PC-9 (cell line): ENCODE data around the gene VENTX. TPM values are rescaled to one million over a fixed set of nuclear protein-coding genes. Genes with fewer than 3 reads are reported as not detected.
A peak's percentile ranks its signal among the peaks of the same experiment; 100 is the strongest.

Experiments
- BruUV-seq: library from RNA; stranded (reverse); fragments of 400-500 nt; replicated peaks from 2 replicates; lab custom pipeline; 2021; lab: Mats Ljungman, UMichigan
- CTCF ChIA-PET: fragments of 300-600 bp; sonication (Branson Sonifier 250); formaldehyde crosslinking; loops from one replicate; lab custom pipeline; 2022; ENCODE audit warnings: antibody characterized with exemption; lab: Charles Lee
- POLR2A ChIA-PET: fragments of 300-600 bp; sonication (Branson Sonifier 250); formaldehyde crosslinking; loops from one replicate; lab custom pipeline; 2022; ENCODE audit warnings: antibody characterized with exemption; ENCODE audit not compliant: unreplicated experiment; lab: Charles Lee
- DNase-seq, 2 experiments: peaks; one replicate each; pipeline versions ENCODE4 v3.0.0 to v3.0.0-alpha.2; 2015 to 2022; ENCODE audit warnings: mixed read lengths in 1 of 2
- H2AFZ ChIP-seq: fragments of 200-600 bp; sonication (generic); 2 replicates; pipeline ENCODE4 v1.8.1; 2017; ENCODE audit warnings: antibody characterized with exemption
- H3F3A ChIP-seq: fragments of 200-600 bp; sonication (generic); 2 replicates; pipeline ENCODE4 v1.8.1; 2017; ENCODE audit warnings: antibody characterized with exemption, mild to moderate bottlenecking, low read depth; ENCODE audit not compliant: insufficient read depth
- H3K27ac ChIP-seq: fragments of 200-600 bp; sonication (generic); 2 replicates; pipeline ENCODE4 v1.6.1; 2016; ENCODE audit warnings: mixed run types
- H3K27me3 ChIP-seq: fragments of 200-600 bp; sonication (generic); 2 replicates; pipeline ENCODE4 v1.6.1; 2016; ENCODE audit warnings: low read depth, mixed run types; ENCODE audit not compliant: insufficient read depth
- H3K36me3 ChIP-seq: fragments of 200-600 bp; sonication (generic); 2 replicates; pipeline ENCODE4 v1.6.1; 2016; ENCODE audit warnings: low read depth, mixed run types
- H3K4me1 ChIP-seq: fragments of 200-600 bp; sonication (generic); replicated peaks from 2 replicates; pipeline ENCODE4 v1.6.1; 2016; ENCODE audit warnings: mixed run types; ENCODE audit not compliant: insufficient read depth
- H3K4me2 ChIP-seq: fragments of 200-600 bp; sonication (generic); 2 replicates; pipeline ENCODE4 v1.6.1; 2017; ENCODE audit warnings: mixed run types
- H3K4me3 ChIP-seq: fragments of 200-600 bp; sonication (generic); 2 replicates; pipeline ENCODE4 v1.6.1; 2016; ENCODE audit warnings: mixed run types
- H3K79me2 ChIP-seq: fragments of 200-600 bp; sonication (generic); 2 replicates; pipeline ENCODE4 v1.6.1; 2017; ENCODE audit warnings: low read depth, mixed run types
- H3K9me2 ChIP-seq: fragments of 200-600 bp; sonication (generic); 2 replicates; pipeline ENCODE4 v1.8.1; 2017; ENCODE audit warnings: mild to moderate bottlenecking; ENCODE audit not compliant: insufficient read depth
- H3K9me3 ChIP-seq: fragments of 200-600 bp; sonication (generic); 2 replicates; pipeline ENCODE4 v1.8.1; 2016; ENCODE audit warnings: low read depth; ENCODE audit not compliant: insufficient read depth
- H4K20me1 ChIP-seq: fragments of 200-600 bp; sonication (generic); 2 replicates; pipeline ENCODE4 v1.8.1; 2017; ENCODE audit not compliant: insufficient read depth
- CTCF ChIP-seq: fragments of 200-600 bp; sonication (generic); conservative IDR thresholded peaks from 2 replicates; pipeline ENCODE4 v1.6.1; 2017; ENCODE audit warnings: mixed run types, antibody characterized with exemption, mild to moderate bottlenecking, moderate library complexity
- EZH2 ChIP-seq: fragments of 200-600 bp; sonication (generic); IDR thresholded peaks from 2 replicates; pipeline ENCODE4 v1.8.0; 2017; ENCODE audit warnings: antibody characterized with exemption, low read depth
- intact Hi-C: fragments of 100-400 bp; cut with micrococcal nuclease; formaldehyde crosslinking; loops from one replicate; pipeline ENCODE4 v1.10.0; 2022; ENCODE audit not compliant: unreplicated experiment
- total RNA-seq: library from RNA; stranded (reverse); gene quantifications from 2 replicates; pipeline ENCODE4 v1.2.3, GENCODE V29; 2021

The VENTX gene
- total RNA-seq, 1 experiment from 2014 or later = not detected

GRCh38 chr10:133277277-133277992 lies 39.8 kb downstream of the VENTX start:
- Histone ChIP-seq H3K9me2 (no peaks in the 10 kb centered on the region), H3K27me3 (no peaks in the 10 kb centered on the region), H4K20me1 (no peaks in the 10 kb centered on the region), H3K36me3 (no peaks in the 10 kb centered on the region), H3K9me3 (no peaks in the 10 kb centered on the region), H3F3A (peaks cover 33% of the 10 kb centered on the region), H3K4me1 (peaks cover 49% of the 10 kb centered on the region), H3K4me3 (peak overlapping the region; percentile 58; the same call in 1 of the 2 replicates), H3K27ac (peak overlapping the region; percentile 89), H3K4me2 (peak overlapping the region; percentile 89), H3K79me2 (0 out of 2 replicates have a peak, but pooled peaks cover 5% of the 10 kb centered on the region), H2AFZ (no peak overlapping the region)
- intact Hi-C loops = no loop called here
- CTCF ChIA-PET = no interaction called here
- BruUV-seq = no TSS peak
- TF ChIP-seq CTCF = no peak
- TF ChIP-seq EZH2 = no peak
- POLR2A ChIA-PET = no interaction called here
- no peak for DNase-seq

GRCh38 chr10:133277993-133278576 lies 40.4 kb downstream of the VENTX start:
- Histone ChIP-seq H3K4me3 (peak overlapping the region; percentile 12; the same call in 1 of the 2 replicates), H3K9me3 (no peaks in the 10 kb centered on the region), H3K27ac (peak overlapping the region; percentile 89), H4K20me1 (no peaks in the 10 kb centered on the region), H3K27me3 (no peaks in the 10 kb centered on the region), H3K36me3 (no peaks in the 10 kb centered on the region), H3F3A (peaks cover 33% of the 10 kb centered on the region), H3K9me2 (no peaks in the 10 kb centered on the region), H2AFZ (no peak overlapping the region), H3K4me2 (peak overlapping the region; percentile 89), H3K79me2 (0 out of 2 replicates have a peak, but pooled peaks cover 5% of the 10 kb centered on the region), H3K4me1 (peaks cover 49% of the 10 kb centered on the region)
- BruUV-seq = no TSS peak
- ChIA-PET POLR2A (interaction anchor here (0.7 kb wide), 1 partner anchor 19 kb away, joined by 3 read pairs; no protein-coding TSS in a partner anchor), CTCF (no interaction called here)
- no peak for TF ChIP-seq EZH2
- no peak for TF ChIP-seq CTCF
- peak; percentile 28 to 64 for DNase-seq
- intact Hi-C loops = loop anchor here (1.0 kb wide), 1 partner anchor 19 kb away; no protein-coding TSS in a partner anchor

- Histone ChIP-seq H3K27ac (peak overlapping the region; percentile 89), H3K9me2 (no peaks in the 10 kb centered on the region)
- no TSS peak for BruUV-seq
These were observed 41.1 kb downstream of the VENTX start for GRCh38 chr10:133278577-133279265.

More at GRCh38 chr10:133278577-133279265, 41.1 kb downstream of the VENTX start:
- H3K79me2 ChIP-seq = 0 out of 2 replicates have a peak, but pooled peaks cover 5% of the 10 kb centered on the region
- TF ChIP-seq CTCF (no peak), EZH2 (no peak)
- ChIA-PET POLR2A (interaction anchor here (0.7 kb wide), 2 partner anchors 20 to 127 kb away, joined by 3 read pairs; no protein-coding TSS in a partner anchor), CTCF (no interaction called here)
- peaks cover 49% of the 10 kb centered on the region for H3K4me1 ChIP-seq
- peak overlapping the region; percentile 28; the same call in 1 of the 2 replicates for H3K4me3 ChIP-seq
- H3F3A ChIP-seq = peaks cover 33% of the 10 kb centered on the region
- H3K9me3 ChIP-seq = no peaks in the 10 kb centered on the region
- intact Hi-C loops = loop anchor here (1.0 kb wide), 2 partner anchors 15 to 19 kb away; no protein-coding TSS in a partner anchor
- DNase-seq = peak; percentile 88 to 91
- no peak overlapping the region for H2AFZ ChIP-seq
- H3K27me3 ChIP-seq = no peaks in the 10 kb centered on the region
- H4K20me1 ChIP-seq = no peaks in the 10 kb centered on the region
- no peaks in the 10 kb centered on the region for H3K36me3 ChIP-seq
- H3K4me2 ChIP-seq = peak overlapping the region; percentile 89
